Measurements from ENCODE around the gene AMN1.

GRCh38 chr12:31651893-31652521 is 76.8 kb downstream of the AMN1 start:
- no peak for TF ChIP-seq CTCF (IDR thresholded peaks at IDR 0.05)
- TF ChIP-seq POLR2A (IDR thresholded peaks at IDR 0.05), result no peak
